GM19035 (cell line): ENCODE data around the gene PLXNB2.

Source experiments
- ATAC-seq: cut with Tn5 transposase; IDR thresholded peaks from one replicate; pipeline ENCODE4 v1.9.1; 2021; ENCODE audit not compliant: unreplicated experiment

The PLXNB2 gene

DNA sequence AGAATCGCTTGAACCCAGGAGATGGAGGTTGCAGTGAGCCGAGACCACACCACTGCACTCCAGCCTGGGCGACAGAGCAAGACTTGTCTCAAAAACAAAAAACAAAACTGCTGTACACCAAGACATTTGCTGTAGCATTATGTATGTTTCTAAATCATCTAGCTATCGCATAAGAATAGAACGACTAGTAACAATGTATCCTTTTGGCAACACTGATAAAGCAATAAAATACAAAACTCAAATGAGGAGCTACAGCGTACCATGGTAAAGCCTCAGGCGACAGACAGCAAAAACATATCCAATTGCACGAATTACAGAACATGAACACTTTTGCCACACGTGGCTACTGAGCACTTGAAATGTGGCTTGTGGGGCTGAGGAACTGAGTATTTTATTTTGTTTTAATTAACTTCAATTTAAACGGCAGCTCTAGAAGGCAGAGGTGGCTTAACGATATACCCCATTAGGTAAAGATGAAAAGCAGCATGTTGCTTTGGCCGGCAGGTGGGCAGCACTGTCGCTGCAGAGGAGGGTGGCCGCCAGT, 65.0 kb downstream of the PLXNB2 start:
- ATAC-seq, result no peak

DNA sequence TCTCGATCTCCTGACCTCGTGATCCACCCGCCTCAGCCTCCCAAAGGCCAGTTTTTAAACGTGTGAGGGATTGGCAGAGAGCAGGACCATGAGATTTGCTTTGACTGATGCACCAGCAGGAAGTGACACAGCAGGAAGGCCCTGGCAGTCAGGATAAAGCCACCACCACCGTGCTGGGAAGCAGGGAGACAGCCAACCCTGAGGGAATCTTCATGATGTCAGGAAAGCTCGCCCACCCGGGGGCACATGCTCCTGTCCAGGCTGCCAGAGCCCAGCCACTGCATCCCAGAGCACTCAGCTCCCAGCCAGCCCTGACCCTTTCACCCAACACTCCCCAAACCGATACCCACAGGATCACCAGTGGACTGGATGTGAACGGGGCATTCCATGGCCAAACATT, 68.7 kb downstream of the PLXNB2 start:
- no peak for ATAC-seq

DNA sequence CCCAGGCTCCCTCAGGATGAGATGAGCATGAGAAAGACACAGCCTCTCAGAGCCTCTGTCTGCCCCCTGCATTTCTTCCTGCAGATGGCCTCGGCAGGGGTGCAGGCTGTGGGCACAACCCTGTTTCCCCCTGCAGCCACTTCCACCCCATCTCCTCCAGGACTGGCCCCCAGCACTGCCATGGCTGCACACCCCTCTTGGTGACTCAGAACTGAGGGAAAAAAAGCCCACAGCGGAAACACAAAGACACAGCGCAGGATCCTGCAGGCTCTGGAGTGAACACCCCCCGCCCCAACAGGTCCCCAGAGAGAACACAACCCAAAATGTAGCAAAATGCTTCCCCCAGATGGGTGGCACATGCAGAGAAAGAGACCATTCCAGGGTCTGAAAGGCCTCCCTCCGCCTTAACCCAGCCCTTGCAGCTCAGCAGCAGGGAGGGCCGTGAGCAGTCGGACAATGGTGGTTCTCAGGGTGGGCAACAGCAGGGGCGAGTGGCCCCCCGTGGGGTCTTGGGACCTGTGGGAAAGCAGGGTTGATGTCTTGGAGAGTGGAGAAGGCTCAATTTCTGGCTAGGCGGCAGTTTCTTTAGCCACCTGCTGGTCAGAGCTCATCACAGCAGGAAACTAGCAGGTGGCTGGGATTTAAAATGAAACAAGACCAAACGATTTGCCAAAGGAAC, 70.6 kb downstream of the PLXNB2 start:
- no peak for ATAC-seq

DNA sequence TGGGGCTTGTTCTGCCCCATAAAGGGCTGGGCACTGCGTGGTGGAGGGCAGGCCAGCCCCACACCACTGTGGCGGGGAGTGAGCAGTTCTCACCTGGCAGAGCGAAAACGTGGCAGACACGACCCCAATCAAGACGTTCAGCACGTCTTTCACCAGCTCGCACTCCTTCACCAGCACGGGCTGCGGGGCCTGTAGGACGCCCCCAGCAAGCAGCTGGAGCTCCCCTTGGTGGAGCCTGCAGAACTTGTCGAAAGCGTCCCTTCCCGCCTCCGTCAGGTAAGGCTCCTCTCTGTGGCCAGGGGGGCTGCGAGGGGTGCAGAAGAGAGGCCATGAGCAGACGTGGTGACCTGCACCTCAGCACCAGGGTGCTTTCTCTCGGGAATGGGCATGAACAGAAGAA, 74.2 kb downstream of the PLXNB2 start:
- ATAC-seq, result no peak

GRCh38 chr22:50232481-50233151, 74.8 kb downstream of the PLXNB2 start:
- ATAC-seq, result no peak

DNA sequence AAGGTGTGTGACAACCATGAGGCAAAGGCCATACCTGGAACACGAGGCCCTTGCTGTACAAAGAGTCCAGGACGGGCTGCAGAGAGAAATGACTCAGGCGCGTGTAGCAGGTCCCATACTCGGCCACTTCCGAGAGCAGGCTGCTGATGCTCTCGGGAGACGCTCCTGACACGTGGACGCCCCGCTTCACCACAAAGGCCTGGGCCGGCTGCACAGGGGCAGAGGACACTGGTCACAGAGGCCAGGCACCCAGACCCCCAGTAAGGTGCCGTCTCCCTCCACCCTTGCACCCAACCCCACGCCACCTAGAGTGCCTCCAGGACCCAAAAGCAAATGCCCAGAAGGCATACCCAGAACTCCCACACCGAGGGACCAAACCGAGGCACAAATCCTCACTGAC, 78.1 kb downstream of the PLXNB2 start:
- ATAC-seq, result no peak

- ATAC-seq, result no peak
These were observed 79.1 kb downstream of the PLXNB2 start for GRCh38 chr22:50228366-50228765.

GRCh38 chr22:50227579-50228215, 79.7 kb downstream of the PLXNB2 start:
- ATAC-seq, result no peak

DNA sequence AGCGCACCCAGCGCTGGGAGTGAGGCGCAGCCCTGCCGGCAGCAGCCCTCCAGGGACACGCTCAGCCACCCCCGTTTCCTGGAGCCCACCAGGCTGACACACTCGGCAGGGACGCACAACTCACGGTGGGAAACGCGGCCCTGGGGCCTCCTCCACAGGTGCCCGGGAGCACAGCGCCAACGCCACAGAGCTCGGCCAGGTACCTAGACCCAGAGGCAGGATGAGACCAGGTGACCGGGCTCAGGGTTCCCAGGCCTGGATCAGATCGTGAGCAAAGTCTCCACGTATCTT, 80.6 kb downstream of the PLXNB2 start:
- no peak for ATAC-seq

- no peak for ATAC-seq
These were observed 81.2 kb downstream of the PLXNB2 start for GRCh38 chr22:50226063-50226874.

DNA sequence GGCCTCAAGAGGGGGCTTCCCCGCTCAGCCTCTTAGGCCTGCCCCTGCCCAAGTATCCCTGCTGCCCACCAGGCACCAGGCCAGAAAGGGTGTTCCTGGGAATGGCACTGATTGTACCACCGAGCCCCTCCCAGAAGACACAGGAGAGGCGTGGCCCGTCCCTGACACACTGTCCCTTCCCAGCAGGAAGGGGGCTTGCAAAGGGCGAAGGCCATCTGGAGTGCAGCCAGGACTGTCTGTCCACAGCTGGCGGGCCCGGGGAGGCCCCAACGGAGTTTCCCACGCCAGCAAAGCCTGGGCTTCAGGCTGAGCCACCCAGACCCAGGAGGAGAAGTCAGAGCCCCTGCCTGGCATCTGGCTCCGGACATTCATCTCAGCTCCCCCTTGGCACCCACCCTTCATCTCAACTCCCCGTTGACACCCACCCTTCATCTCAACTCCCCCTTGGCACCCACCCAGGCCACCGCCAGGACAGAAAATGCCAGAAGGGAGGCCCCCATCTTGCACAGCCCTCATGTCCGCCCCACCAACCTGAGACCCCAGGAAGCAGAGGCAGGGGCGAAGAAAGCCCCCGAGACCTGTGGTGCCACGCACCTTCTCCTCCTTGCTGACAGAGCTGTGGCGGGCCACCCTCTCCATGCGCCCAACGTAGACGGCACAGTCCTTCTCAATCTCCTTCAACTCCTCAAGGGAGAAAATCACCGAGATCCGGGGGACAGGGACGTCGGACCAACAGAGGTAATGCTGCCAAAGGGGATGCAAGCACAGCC, 82.1 kb downstream of the PLXNB2 start:
- no peak for ATAC-seq
